DMS114 treated with DMSO at 0.1 percent for 48 hours (cell line): ENCODE data around the gene CLIC6.
A peak's percentile ranks its signal among the peaks of the same experiment; 100 is the strongest.
"Not testable (repeated sequence)": the region's sequence is repeated elsewhere in the genome, so short reads cannot be mapped to it uniquely, and the experiment has no call there.

Experiments used
- DNase-seq: peaks from one replicate; lab custom pipeline; 2025; ENCODE audit not compliant: unreplicated experiment; lab: John Stamatoyannopoulos, UW

CLIC6 gene

DNA sequence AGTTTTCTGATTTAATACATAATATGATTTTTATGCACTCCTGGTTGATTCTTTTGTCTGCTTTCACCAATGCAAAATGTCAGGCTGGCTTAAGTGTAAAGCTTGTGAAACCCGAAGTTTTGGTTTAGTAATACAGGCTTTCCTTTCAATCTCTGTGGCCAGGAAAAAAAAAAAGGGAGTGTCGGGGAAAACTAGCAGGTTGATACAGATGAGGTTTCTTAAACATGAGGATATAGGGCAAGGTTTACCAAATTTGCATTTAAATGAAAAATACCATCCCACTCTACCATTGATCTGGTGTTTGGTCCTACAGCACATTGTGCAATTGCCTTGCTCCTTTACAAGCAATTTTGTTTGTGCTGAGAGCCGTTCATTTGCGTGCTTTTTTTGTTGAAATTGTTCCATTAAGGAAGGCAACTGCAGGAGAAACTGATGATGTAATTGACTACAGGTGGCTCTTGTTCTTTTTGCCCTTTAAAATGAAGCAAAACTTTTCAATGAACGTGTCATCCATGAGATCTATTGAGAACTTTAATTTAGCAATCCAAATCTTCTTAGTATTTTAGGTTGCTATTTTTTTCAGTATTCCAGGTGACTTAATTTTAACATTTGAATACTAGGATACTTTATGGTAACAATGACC is 22.7 kb downstream of the CLIC6 start:
- DNase-seq: no peak

- DNase-seq: no peak
These were observed 23.7 kb downstream of the CLIC6 start for GRCh38 chr21:34692458-34693020.

DNA sequence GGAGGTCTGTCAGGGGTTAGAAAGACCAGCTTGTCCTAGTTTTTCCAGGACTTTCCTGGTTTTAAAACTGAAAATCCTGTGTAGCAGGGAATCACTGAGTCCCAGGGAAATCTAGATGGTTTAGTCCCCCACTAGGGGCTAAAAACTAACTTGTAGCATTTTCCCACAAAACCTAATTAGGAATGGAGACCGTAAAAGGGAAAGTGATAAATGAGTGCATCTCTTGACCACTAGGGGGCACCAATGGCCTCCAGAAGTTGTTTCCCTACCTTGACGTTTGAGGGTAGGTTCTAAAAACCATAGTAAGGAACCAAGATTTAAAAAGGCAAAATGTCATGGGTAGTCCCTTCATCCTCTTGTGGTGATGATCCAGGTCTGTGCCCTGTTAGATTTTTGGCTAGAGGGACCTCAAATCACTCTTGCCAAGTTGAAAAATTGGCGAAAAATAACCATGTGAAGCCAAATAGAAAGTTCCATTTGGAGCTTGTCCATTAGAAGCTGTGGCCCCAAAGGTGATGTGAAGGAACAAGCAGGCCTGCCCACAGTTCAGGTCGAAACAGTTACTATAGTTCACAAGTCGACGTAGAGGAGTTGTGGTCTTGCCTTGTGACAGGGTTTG is 24.5 kb downstream of the CLIC6 start:
- peak; percentile 42 for DNase-seq

GRCh38 chr21:34695434-34695833 is 26.6 kb downstream of the CLIC6 start:
- DNase-seq: no peak

DNA sequence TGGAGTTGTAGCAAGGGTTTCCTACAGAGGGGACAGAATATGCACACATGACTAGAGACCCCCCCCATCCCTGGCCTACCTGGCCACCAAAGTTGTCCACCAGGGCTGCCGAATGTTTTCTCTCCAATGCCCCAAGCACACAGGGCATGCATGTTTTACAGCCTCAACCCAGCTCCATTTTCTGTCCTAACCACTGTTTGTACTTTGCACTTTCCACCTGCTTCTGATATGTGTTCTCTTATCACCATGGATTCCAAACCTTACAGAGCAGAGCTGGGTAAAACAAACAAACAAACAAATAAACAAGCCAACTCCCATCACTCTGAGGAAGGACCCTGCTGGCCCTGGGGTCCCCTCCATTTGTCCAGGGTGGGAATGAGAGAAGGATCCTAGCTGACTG is 27.3 kb downstream of the CLIC6 start:
- DNase-seq: no peak

- no peak for DNase-seq
These were observed 29.0 kb downstream of the CLIC6 start for GRCh38 chr21:34697826-34698225.

GRCh38 chr21:34698270-34699015 is 29.6 kb downstream of the CLIC6 start:
- no peak for DNase-seq

- DNase-seq: no peak
These were observed 31.8 kb downstream of the CLIC6 start for GRCh38 chr21:34700605-34701004.

GRCh38 chr21:34701726-34702125 is 32.9 kb downstream of the CLIC6 start:
- no peak for DNase-seq

DNA sequence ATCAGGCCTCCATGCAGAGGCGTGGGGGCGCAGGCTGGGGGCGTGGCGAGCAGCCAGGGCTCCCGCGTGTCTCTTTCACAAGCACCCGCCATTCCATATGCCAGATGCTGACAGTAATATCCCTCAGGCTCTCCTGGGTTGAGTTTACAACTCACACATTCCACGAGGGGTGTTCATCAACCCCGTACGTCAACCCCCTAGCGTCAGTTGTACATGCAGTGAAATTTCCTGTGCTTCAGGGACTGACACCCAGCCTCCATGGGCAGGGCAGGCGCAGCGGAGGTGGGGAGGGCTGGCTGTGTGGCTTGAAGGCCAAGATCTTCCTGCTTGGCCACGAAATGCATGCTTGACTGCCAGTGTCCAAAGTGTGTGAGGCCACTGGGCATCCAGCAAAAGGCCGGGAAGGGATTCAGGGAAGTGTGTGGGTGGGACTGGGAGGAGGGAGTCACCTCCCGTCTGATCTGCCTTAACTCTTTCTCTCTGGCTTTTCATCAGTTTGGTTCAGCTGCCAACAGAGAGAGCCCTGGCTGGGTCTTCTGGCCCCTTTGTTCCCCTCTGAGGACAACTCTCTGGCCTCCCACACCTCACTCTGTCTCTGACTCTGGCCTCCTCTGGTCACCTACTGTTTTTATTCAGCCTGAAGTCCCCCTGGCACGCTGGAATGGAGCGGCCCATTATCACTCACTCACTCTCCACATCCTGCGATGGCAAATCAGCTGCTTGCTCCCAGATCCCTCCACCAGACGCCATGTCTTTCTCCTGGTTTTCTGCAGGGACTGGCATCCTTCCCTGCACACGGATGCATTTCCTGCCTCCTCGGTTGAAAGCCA is 33.8 kb downstream of the CLIC6 start:
- DNase-seq: no peak

- DNase-seq: no peak
These were observed 34.8 kb downstream of the CLIC6 start for GRCh38 chr21:34703571-34703970.

GRCh38 chr21:34704119-34704518 is 35.3 kb downstream of the CLIC6 start:
- DNase-seq: no peak

DNA sequence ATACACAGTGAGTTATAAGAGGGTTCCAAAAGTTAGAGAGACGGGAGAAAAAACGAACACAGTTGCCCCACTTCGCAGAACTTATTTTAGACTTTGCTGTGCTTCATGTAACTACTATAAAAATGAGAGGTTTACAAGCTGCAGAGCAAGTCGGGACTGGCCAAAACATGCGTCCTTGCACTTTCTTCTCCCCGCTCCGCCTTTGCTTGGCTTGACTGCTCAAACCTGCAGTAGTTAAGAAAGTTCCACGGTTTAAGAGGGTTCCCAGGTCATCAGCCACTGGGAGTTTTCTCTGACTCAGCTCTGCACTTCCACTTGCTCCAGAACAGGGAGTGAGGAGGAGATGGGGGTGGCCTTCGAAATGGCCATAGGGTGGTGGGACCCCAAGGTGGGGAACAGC is 36.2 kb downstream of the CLIC6 start:
- no peak for DNase-seq

DNA sequence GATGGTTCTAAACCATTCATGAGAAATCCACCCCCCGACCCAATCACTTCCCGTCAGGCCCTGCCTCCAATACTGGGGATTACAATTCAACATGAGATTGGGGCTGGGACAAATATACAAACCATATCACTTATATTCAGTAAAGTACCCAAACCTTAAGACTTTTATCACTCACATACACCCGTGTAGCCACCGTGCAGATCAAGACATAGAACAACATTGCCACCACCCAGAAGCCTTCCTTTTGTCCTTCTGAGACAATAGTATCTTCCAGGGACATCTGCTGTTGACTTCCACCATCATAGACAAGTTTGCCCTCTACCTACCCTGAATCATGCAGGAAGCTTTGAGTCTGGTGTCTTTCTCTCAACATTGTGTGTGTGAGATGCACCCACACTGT is 37.5 kb downstream of the CLIC6 start:
- no peak for DNase-seq

DNA sequence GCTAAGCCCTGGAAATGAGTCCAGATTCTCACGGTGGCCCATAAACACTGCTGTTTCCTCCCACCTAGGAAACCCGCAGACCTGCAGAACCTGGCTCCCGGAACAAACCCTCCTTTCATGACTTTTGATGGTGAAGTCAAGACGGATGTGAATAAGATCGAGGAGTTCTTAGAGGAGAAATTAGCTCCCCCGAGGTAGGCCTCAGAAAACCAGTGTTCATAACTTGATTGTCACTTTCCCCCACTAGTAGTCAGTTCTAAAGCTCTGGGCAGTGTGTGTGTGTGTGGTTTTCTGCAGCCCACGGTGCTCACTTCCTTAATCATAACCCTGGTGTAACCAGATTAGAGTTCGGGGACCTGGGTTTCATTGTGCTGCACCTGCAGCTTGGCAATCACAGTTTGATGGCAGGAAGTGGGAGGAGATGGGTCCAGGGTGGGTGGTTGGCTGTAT is 39.1 kb downstream of the CLIC6 start:
- DNase-seq: no peak

DNA sequence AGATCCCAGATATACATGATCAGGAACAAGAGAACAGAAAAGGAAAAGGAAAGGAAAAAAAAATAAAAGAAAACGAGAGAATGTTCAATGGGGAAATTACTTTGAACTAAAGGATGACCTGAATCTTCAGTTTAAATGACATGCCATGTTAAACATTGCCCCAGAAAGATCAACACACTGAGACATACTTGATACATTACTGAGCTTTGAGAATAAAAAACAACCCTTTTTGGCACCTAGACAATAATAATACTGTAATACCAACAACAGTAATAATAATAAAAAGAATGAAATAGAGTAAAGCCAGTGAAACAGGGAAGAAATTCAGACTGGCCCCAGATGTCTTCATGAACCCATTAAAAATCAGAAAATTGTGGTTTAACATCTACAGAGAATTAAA is 44.8 kb downstream of the CLIC6 start:
- DNase-seq: no peak

DNA sequence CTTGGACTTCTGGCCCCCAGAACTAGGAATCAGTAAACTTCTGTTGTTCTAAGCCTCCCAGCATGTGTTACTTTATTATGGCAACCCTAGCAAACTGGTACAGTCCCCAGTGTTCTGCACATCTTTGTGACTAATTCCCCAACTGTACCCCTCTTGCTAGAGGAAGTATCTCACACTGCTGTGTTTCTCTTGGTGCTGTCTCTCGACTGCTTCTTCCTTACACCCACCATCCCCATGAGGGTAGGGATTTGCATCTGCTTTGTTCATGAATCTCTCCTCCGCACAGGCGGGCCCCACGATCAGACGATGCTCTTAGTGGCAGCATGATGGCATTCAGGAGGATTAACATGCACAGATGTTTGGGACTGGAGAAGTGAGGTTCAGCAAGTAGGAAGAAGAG is 46.7 kb downstream of the CLIC6 start:
- no peak for DNase-seq

DNA sequence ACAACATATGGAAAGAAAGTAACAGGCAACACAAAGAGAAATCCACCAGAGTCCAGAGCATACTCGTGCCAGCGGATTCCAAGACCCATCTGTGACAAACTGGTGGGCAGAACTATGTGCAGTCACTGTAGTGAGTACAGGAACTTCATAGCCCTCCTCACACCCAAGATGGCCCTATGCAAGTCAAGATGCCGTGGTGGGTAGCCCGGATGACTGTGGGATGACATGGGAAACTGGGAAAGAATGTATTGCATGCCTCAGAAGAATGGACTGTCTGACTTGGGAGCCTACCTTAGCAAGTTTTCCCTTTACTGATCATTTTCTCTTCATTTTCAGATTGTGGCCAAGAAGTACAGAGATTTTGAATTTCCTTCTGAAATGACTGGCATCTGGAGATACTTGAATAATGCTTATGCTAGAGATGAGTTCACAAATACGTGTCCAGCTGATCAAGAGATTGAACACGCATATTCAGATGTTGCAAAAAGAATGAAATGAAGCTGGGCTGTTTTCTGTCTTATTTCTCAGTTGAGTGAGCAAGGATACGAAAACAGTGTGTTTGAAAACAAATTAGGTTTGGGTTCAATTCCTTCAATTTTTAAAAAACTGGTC is 47.3 kb downstream of the CLIC6 start:
- DNase-seq: no peak

DNA sequence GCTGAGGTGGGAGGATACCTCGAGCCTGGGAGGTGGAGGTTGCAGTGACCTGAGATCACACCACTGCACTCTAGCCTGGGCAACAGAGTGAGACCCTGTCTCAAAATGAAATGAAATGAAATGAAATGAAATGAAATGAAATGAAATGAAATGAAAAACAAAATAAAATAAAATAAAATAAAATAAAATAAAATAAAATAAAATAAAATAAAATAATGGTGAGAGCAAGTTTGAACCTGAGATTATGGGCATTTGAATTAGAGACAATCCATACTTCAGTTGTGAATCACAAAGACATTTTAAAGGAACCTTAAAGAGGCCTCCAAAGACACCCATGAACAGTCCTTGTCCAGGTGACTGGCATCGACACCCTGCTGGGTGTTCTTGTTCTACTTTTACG is 49.7 kb downstream of the CLIC6 start:
- not testable (repeated sequence) for DNase-seq

GRCh38 chr21:34722684-34723300 is 54.0 kb downstream of the CLIC6 start:
- no peak for DNase-seq
